Endothelial cell of umbilical vein (primary cell): ENCODE data around the gene ATP8A1.

Source experiments
- EZH2 ChIP-seq: IDR thresholded peaks from 2 replicates; pipeline ENCODE4 v1.6.1; 2012; ENCODE audit warnings: borderline replicate concordance, low read depth, mild to moderate bottlenecking, moderate library complexity, low read length, inconsistent platforms; ENCODE audit not compliant: severe bottlenecking
- JUN ChIP-seq: IDR thresholded peaks from 2 replicates; pipeline ENCODE4 v1.6.1; 2011; ENCODE audit warnings: borderline replicate concordance, low read depth; ENCODE audit not compliant: insufficient read length, insufficient read depth
- POLR2A ChIP-seq: IDR thresholded peaks from 2 replicates; pipeline ENCODE4 v1.6.1; 2012; ENCODE audit warnings: low read depth, mild to moderate bottlenecking, control low read depth, low read length
- TF ChIP-seq, protein P1 (sequence below), 2 donors: IDR thresholded peaks; 1 replicate in 1 of 2; 2 replicates in 1 of 2; pipeline ENCODE4 v1.5.1; 2011; ENCODE audit warnings: low read length in 2 of 2, mild to moderate bottlenecking in 2 of 2, moderate library complexity in 2 of 2, control low read depth in 1 of 2, inconsistent platforms in 1 of 2, low read depth in 1 of 2; ENCODE audit not compliant: insufficient read depth in 1 of 2; ENCODE audit errors: extremely low read depth in 1 of 2

DNA sequence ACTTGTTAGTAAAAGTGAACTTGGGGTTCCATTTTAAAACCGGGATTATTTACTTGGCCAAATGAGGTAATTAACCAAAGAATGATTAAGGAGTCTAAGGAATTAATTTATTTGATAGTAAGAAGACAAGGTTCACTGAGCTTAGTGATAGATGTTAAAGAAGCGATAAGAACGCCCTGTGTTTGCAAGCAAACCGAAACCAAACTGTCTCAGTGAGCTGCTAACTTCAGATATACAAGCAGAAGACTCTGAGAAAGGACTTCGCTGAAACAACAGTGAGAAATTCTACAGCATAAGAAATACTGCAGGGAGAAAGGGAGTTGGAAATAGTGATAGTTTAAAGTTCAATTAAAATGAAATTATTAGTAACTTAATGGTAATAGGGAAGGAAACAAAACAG, 297.2 kb downstream of the ATP8A1 start:
- TF ChIP-seq POLR2A (no peak), EZH2 (no peak), JUN (no peak)
- TF ChIP-seq, protein P1, sequence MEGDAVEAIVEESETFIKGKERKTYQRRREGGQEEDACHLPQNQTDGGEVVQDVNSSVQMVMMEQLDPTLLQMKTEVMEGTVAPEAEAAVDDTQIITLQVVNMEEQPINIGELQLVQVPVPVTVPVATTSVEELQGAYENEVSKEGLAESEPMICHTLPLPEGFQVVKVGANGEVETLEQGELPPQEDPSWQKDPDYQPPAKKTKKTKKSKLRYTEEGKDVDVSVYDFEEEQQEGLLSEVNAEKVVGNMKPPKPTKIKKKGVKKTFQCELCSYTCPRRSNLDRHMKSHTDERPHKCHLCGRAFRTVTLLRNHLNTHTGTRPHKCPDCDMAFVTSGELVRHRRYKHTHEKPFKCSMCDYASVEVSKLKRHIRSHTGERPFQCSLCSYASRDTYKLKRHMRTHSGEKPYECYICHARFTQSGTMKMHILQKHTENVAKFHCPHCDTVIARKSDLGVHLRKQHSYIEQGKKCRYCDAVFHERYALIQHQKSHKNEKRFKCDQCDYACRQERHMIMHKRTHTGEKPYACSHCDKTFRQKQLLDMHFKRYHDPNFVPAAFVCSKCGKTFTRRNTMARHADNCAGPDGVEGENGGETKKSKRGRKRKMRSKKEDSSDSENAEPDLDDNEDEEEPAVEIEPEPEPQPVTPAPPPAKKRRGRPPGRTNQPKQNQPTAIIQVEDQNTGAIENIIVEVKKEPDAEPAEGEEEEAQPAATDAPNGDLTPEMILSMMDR (IDR thresholded peaks at IDR 0.05; ENCODE audit: extremely low read depth in 1 of 2, insufficient read depth in 1 of 2, low read depth in 1 of 2, low read length in 2 of 2), result no peak
